Ascending aorta (tissue), 2 donors: ENCODE results near the gene CFDP1. TPM values are rescaled to one million over a fixed set of nuclear protein-coding genes. Genes with fewer than 3 reads are reported as not detected.
"Not testable (repeated sequence)": the region's sequence is repeated elsewhere in the genome, so short reads cannot be mapped to it uniquely, and the experiment has no call there.

Experiments
- DNase-seq, 2 donors: peaks; one replicate each; pipeline ENCODE4 v3.0.0-alpha.2; 2019; ENCODE audit warnings: low spot score in 2 of 2
- H3K27ac ChIP-seq, 2 donors: fragments of 200-600 bp; sonication (generic); one replicate each; pipeline ENCODE4 v1.5.1; 2016 to 2017; ENCODE audit warnings: mild to moderate bottlenecking in 1 of 2
- H3K27me3 ChIP-seq: fragments of 200-600 bp; sonication (generic); one replicate; pipeline ENCODE4 v1.5.1; 2017
- H3K36me3 ChIP-seq, 2 donors: fragments of 200-600 bp; sonication (generic); one replicate each; pipeline ENCODE4 v1.5.1; 2016
- H3K4me1 ChIP-seq, 2 donors: fragments of 200-600 bp; sonication (generic); one replicate each; pipeline ENCODE4 v1.5.1; 2016 to 2017; ENCODE audit warnings: mild to moderate bottlenecking in 1 of 2
- H3K4me3 ChIP-seq, 2 donors: fragments of 200-600 bp; sonication (generic); one replicate each; pipeline ENCODE4 v1.5.1; 2016 to 2017; ENCODE audit warnings: mild to moderate bottlenecking in 1 of 2
- H3K9me3 ChIP-seq, 2 donors: fragments of 200-600 bp; sonication (generic); one replicate each; pipeline ENCODE4 v1.5.1; 2016
- CTCF ChIP-seq, 3 experiments: fragments of 200-600 bp in 2 of 3; fragments of 450-650 bp in 1 of 3; sonication (generic) in 2 of 3; IDR thresholded peaks; one replicate each; pipeline ENCODE4 v1.5.1; 2016 to 2019; ENCODE audit warnings: antibody characterized with exemption in 3 of 3, mild to moderate bottlenecking in 1 of 3, moderate library complexity in 1 of 3
- intact Hi-C: fragments of 100-400 bp; cut with DNase I; formaldehyde crosslinking; loops from one replicate; pipeline ENCODE4 v1.15.1; 2023
- total RNA-seq: library from RNA; depleted of rRNA; stranded (reverse); fragments of >200 nt; gene quantifications from one replicate; pipeline ENCODE4 v1.1.0, GENCODE V29; 2016

CFDP1 gene
- total RNA-seq, 1 donor from 2014 or later, result 8.3 TPM

GRCh38 chr16:75433732-75434413 is 570 bp upstream of the CFDP1 start:
- DNase-seq, result peak; percentile 40 to 88
- intact Hi-C loops, result loop anchor here (1.0 kb wide), 2 partner anchors 30 to 83 kb away; partner anchors contain the start of gene TMEM170A
- Histone ChIP-seq H3K27me3 (no peaks in the 10 kb centered on the region), H3K27ac (peak overlapping the region; percentile 97 to 98), H3K9me3 (no peaks in the 10 kb centered on the region), H3K36me3 (no peaks in the 10 kb centered on the region), H3K4me3 (peak overlapping the region; percentile 90 to 91), H3K4me1 (peaks cover 2 to 17% of the 10 kb centered on the region in 2 donors)
- no peak for TF ChIP-seq CTCF (IDR thresholded peaks at IDR 0.05)

GRCh38 chr16:75429621-75430403 is 3.5 kb downstream of the CFDP1 start:
- TF ChIP-seq CTCF (IDR thresholded peaks at IDR 0.05), result no peak
- H3K4me3 ChIP-seq, result no peak overlapping the region
- H3K4me1 ChIP-seq, result peaks cover 2 to 22% of the 10 kb centered on the region in 2 donors
- no peaks in the 10 kb centered on the region for H3K9me3 ChIP-seq
- H3K27me3 ChIP-seq, result no peaks in the 10 kb centered on the region
- intact Hi-C loops, result no loop called here
- no peaks in the 10 kb centered on the region for H3K36me3 ChIP-seq
- no peak overlapping the region for H3K27ac ChIP-seq
- DNase-seq, result no peak

GRCh38 chr16:75426524-75426923 is 6.8 kb downstream of the CFDP1 start:
- H3K9me3 ChIP-seq, DNase-seq, H3K36me3 ChIP-seq, intact Hi-C loops, H3K4me3 ChIP-seq, H3K27me3 ChIP-seq: not testable (repeated sequence)
- H3K27ac ChIP-seq, result peak overlapping the region; percentile 27 to 37
- H3K4me1 ChIP-seq, result peaks cover 0 to 18% of the 10 kb centered on the region in 2 donors

- H3K27ac ChIP-seq, H3K36me3 ChIP-seq, H3K27me3 ChIP-seq, H3K9me3 ChIP-seq, DNase-seq, H3K4me3 ChIP-seq, intact Hi-C loops: not testable (repeated sequence)
- H3K4me1 ChIP-seq, result peaks cover 5 to 17% of the 10 kb centered on the region in 2 donors
Observed at GRCh38 chr16:75424105-75424762, 9.1 kb downstream of the CFDP1 start.

GRCh38 chr16:75423723-75424104 is 9.6 kb downstream of the CFDP1 start:
- peak overlapping the region in 1 of 2 donors; percentile 4 for H3K27ac ChIP-seq
- H3K4me1 ChIP-seq, result peaks cover 5 to 17% of the 10 kb centered on the region in 2 donors
- no peaks in the 10 kb centered on the region for H3K27me3 ChIP-seq
- no peaks in the 10 kb centered on the region for H3K36me3 ChIP-seq
- H3K9me3 ChIP-seq, result no peaks in the 10 kb centered on the region
- intact Hi-C loops, result no loop called here
- TF ChIP-seq CTCF (IDR thresholded peaks at IDR 0.05), result no peak
- no peak overlapping the region for H3K4me3 ChIP-seq
- DNase-seq, result no peak

GRCh38 chr16:75421820-75422126 is 11.5 kb downstream of the CFDP1 start:
- H3K27ac ChIP-seq, result no peak overlapping the region
- intact Hi-C loops, result no loop called here
- no peak for TF ChIP-seq CTCF (IDR thresholded peaks at IDR 0.05)
- no peaks in the 10 kb centered on the region for H3K36me3 ChIP-seq
- H3K27me3 ChIP-seq, result no peaks in the 10 kb centered on the region
- H3K4me1 ChIP-seq, result peaks cover 5 to 17% of the 10 kb centered on the region in 2 donors
- no peak for DNase-seq
- H3K4me3 ChIP-seq, result no peak overlapping the region
- H3K9me3 ChIP-seq, result no peaks in the 10 kb centered on the region
